ENCODE data around the gene FSCN2.
A peak's percentile ranks its signal among the peaks of the same experiment; 100 is the strongest.

Gene FSCN2

GRCh38 chr17:81535480-81536298, 7.5 kb downstream of the FSCN2 start:
- no peak for DNase-seq (ENCODE audit: extremely low read depth, low read depth)
- TF ChIP-seq CTCF (IDR thresholded peaks at IDR 0.05; ENCODE audit: low read depth, low read length, missing control alignments) = no peak
- H3K4me3 ChIP-seq (replicated peaks; ENCODE audit: low read depth, low read length) = no peak overlapping the region

GRCh38 chr17:81536299-81537290, 8.4 kb downstream of the FSCN2 start:
- H3K4me3 ChIP-seq (replicated peaks; ENCODE audit: low read depth, low read length) = no peak overlapping the region
- no peak for DNase-seq (ENCODE audit: extremely low read depth, low read depth)

GRCh38 chr17:81537343-81537855, 9.2 kb downstream of the FSCN2 start:
- no peak overlapping the region for H3K4me3 ChIP-seq (replicated peaks; ENCODE audit: low read depth, low read length)
- no peak for DNase-seq (ENCODE audit: extremely low read depth, low read depth)
- peak; percentile 55 for TF ChIP-seq CTCF (IDR thresholded peaks at IDR 0.05; ENCODE audit: low read depth, low read length, missing control alignments)

More at GRCh38 chr17:81536299-81537290, 8.4 kb downstream of the FSCN2 start:
- TF ChIP-seq CTCF (IDR thresholded peaks at IDR 0.05; ENCODE audit: low read depth, low read length, missing control alignments) = no peak

GRCh38 chr17:81537856-81538555, 9.8 kb downstream of the FSCN2 start:
- DNase-seq (ENCODE audit: extremely low read depth, low read depth) = no peak
- no peak for TF ChIP-seq CTCF (IDR thresholded peaks at IDR 0.05; ENCODE audit: low read depth, low read length, missing control alignments)
- no peak overlapping the region for H3K4me3 ChIP-seq (replicated peaks; ENCODE audit: low read depth, low read length)

GRCh38 chr17:81538651-81539570, 10.7 kb downstream of the FSCN2 start:
- DNase-seq (ENCODE audit: extremely low read depth, low read depth) = no peak
- TF ChIP-seq CTCF (IDR thresholded peaks at IDR 0.05; ENCODE audit: low read depth, low read length, missing control alignments) = no peak
- no peak overlapping the region for H3K4me3 ChIP-seq (replicated peaks; ENCODE audit: low read depth, low read length)
